Heart right ventricle (tissue), 16 donors: ENCODE results near the gene TMEM63A. TPM values are rescaled to one million over a fixed set of nuclear protein-coding genes. Genes with fewer than 3 reads are reported as not detected.
A peak's percentile ranks its signal among the peaks of the same experiment; 100 is the strongest.

Experiments
- ATAC-seq, 8 donors: fragments of 200-7000 bp; cut with Tn5 transposase; one replicate each; pipeline ENCODE4 v1.9.1; 2020; ENCODE audit warnings: mild to moderate bottlenecking in 8 of 8, moderate library complexity in 8 of 8, moderate number of reproducible peaks in 1 of 8
- DNase-seq, 2 donors: peaks; one replicate each; pipeline ENCODE4 v3.0.0-alpha.2; 2020
- H3K27ac ChIP-seq, 10 donors: fragments of 200-600 bp; sonication (generic) in 2 of 10; one replicate each; pipeline versions ENCODE4 v1.5.0 to v1.8.0; 2020 to 2022; ENCODE audit warnings: mild to moderate bottlenecking in 3 of 10
- H3K27me3 ChIP-seq, 7 donors: fragments of 200-600 bp; one replicate each; pipeline ENCODE4 v1.8.0; 2021 to 2022; ENCODE audit warnings: mild to moderate bottlenecking in 2 of 7
- H3K36me3 ChIP-seq, 9 donors: fragments of 200-600 bp; sonication (generic) in 1 of 9; one replicate each; pipeline versions ENCODE4 v1.5.0 to v1.8.0; 2020 to 2022; ENCODE audit warnings: mild to moderate bottlenecking in 2 of 9
- H3K4me1 ChIP-seq, 9 donors: fragments of 200-600 bp; sonication (generic) in 1 of 9; one replicate each; pipeline versions ENCODE4 v1.5.0 to v1.8.0; 2020 to 2022; ENCODE audit warnings: mild to moderate bottlenecking in 4 of 9
- H3K4me3 ChIP-seq, 10 donors: fragments of 200-600 bp; sonication (generic) in 2 of 10; one replicate each; pipeline versions ENCODE4 v1.5.0 to v1.8.0; 2020 to 2022; ENCODE audit warnings: mild to moderate bottlenecking in 7 of 10, moderate library complexity in 2 of 10
- H3K9me3 ChIP-seq, 11 donors: fragments of 200-600 bp in 10 of 11; sonication (generic) in 2 of 11; one replicate each; pipeline versions ENCODE4 v1.5.0 to v1.8.0; 2013 to 2022; ENCODE audit warnings: mild to moderate bottlenecking in 2 of 11, control low read depth in 1 of 11, moderate library complexity in 1 of 11
- WGBS, 2 donors: extraction: QIAGEN DNeasy Blood & Tissue Kit; methylation state at CpG; one replicate each; pipeline ENCODE4 v1.1.7; 2013; ENCODE audit warnings: inconsistent platforms in 1 of 2; 5-methylcytosine and 5-hydroxymethylcytosine counted together
- intact Hi-C, 10 donors: fragments of 100-400 bp; cut with DNase I; formaldehyde crosslinking; loops; one replicate each; pipeline versions ENCODE4 v1.11.1 to v1.14.2; 2022
- polyA plus RNA-seq, 2 donors: library from polyadenylated mRNA; stranded (reverse); fragments of 200-250 nt; gene quantifications; one replicate each; pipeline ENCODE4 v1.2.3, GENCODE V29; 2013
- total RNA-seq, 10 donors: library from RNA; stranded (reverse); fragmentation: NEBNext Ultra II Directional in 3 of 10; extraction: Animal tissue kit (Norgen Biotek cat#: 25700) in 3 of 10; gene quantifications; one replicate each; pipeline versions ENCODE4 v1.2.1 to v1.2.4, GENCODE V29; 2021 to 2023
- TF ChIP-seq, protein P1 (sequence below), 9 donors: fragments of 200-600 bp; sonication (generic) in 2 of 9; IDR thresholded peaks; one replicate each; pipeline versions ENCODE4 v1.5.0 to v1.8.0; 2021 to 2022; ENCODE audit warnings: antibody characterized with exemption in 9 of 9, mild to moderate bottlenecking in 5 of 9, moderate library complexity in 1 of 9
- donor health status: Arrhythmogenic right ventricular cardiomyopathy.
- donor health status: ischemic (EF 13 %, LVEDD 7.1; RV severe dilation, severe dysfunction).
- donor health status: healthy with polysubstance abuse.
- donor health status: DM: no; HTN: yes; CAD: no.
- donor health status: DM: no; HTN: no; CAD: no.
- donor health status: ischemic (EF 25% LVEDD 6.9; RV normal size, moderate dysfunction).
- donor health status: ischemic (EF 25% LVEDD 5.7; RV mildly dilated, moderate dysfunction).
- donor health status: healthy.
- donor health status: DM: yes; HTN: yes; CAD: no.
- donor health status: Ischemic cardiomyopathy.
- donor health status: ischemic (EF 35%, LVEDD 5.7; RV mildly dilated, moderate dysfunction).
- donor health status: nonischemic (EF 11% LVEDD 7.7; RV severe dilation, severe dysfunction).
- donor health status: DM: yes; HTN: yes; CAD: no.
- donor health status: PGD.
- donor health status: ischemic (EF 29% LVEDD 5.4; RV normal size, mild dysfunction).
- donor health status: nonischemic (EF 23%, LVEDD 6.1; RV moderate dilation, normal function).

TMEM63A gene
- total and polyA plus RNA-seq, 12 donors = 10.4 to 69.1 (median 24.7) TPM

DNA sequence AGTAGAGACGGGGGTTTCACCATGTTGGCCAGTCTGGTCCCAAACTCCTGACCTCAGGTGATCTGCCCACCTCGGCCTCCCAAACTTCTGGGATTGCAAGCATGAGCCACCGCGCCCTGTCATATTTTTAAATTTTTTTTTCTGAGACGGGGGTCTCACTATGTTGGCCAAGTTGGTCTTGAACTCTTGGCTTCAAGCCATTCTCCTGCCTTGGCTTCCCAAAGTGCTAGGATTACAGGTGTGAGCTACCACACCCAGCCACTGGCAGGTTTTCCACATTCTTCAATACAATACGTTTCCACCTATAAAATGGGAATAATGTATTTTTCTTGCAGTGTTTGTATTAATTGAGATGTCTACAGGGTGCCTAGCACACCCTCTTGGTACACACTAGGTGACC is 10.1 kb upstream of the TMEM63A start:
- DNase-seq = no peak
- no peaks in the 10 kb centered on the region for H3K9me3 ChIP-seq
- intact Hi-C loops = no loop called here
- H3K4me3 ChIP-seq = no peak overlapping the region
- no peaks in the 10 kb centered on the region for H3K27me3 ChIP-seq
- TF ChIP-seq, protein P1, sequence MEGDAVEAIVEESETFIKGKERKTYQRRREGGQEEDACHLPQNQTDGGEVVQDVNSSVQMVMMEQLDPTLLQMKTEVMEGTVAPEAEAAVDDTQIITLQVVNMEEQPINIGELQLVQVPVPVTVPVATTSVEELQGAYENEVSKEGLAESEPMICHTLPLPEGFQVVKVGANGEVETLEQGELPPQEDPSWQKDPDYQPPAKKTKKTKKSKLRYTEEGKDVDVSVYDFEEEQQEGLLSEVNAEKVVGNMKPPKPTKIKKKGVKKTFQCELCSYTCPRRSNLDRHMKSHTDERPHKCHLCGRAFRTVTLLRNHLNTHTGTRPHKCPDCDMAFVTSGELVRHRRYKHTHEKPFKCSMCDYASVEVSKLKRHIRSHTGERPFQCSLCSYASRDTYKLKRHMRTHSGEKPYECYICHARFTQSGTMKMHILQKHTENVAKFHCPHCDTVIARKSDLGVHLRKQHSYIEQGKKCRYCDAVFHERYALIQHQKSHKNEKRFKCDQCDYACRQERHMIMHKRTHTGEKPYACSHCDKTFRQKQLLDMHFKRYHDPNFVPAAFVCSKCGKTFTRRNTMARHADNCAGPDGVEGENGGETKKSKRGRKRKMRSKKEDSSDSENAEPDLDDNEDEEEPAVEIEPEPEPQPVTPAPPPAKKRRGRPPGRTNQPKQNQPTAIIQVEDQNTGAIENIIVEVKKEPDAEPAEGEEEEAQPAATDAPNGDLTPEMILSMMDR (IDR thresholded peaks at IDR 0.05) = no peak
- peaks cover 0 to 30% (median 3%) of the 10 kb centered on the region in 9 donors for H3K4me1 ChIP-seq
- 85 to 90% methylated on average over 6 of the region's 6 CpGs for WGBS, 2 donors
- H3K36me3 ChIP-seq = no peaks in the 10 kb centered on the region
- ATAC-seq = no peak
- no peak overlapping the region for H3K27ac ChIP-seq

DNA sequence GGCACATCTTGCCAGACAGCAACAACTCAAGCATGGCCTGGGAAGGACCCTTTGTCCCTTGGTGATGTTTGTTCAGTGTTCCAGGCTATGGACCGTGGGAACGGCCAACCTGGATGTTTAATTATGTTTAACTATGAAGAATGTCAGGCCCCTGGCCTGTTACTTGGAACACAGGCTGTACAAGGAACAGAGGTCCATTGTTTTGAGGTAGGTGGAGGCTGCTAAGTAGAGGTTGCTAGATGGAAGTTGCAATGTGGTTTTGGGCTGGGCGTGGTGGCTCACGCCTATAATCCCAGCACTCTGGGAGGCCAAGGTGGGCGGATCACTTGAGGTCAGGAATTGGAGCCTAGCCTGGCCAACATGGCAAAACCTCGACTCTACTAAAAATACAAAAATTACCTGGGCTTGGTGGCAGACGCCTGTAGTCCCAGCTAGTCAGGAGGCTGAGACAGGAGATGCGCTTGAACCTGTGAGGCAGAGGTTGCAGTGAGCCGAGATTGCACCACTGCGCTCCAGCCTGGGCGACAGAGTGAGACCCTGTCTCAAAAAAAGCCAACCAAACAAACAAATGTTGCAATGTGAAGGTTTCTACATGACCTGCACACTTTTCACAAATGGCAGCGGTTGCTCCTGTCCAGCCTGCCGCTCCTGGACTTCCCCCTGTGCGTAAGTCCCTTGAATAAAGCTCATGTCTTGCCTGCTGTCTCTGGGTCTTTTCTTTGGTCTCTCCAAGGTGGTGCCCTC is 9.2 kb upstream of the TMEM63A start:
- Histone ChIP-seq H3K27me3 (no peaks in the 10 kb centered on the region), H3K9me3 (no peaks in the 10 kb centered on the region), H3K27ac (peak overlapping the region in 5 of 10 donors; percentile 15 to 63 (median 46)), H3K4me3 (no peak overlapping the region), H3K4me1 (peaks cover 0 to 30% (median 3%) of the 10 kb centered on the region in 9 donors), H3K36me3 (no peaks in the 10 kb centered on the region)
- intact Hi-C loops = no loop called here
- TF ChIP-seq, protein P1 (IDR thresholded peaks at IDR 0.05) = no peak
- no peak for DNase-seq
- 92 to 93% methylated on average over 14 of the region's 14 CpGs for WGBS, 2 donors
- peak in 3 of 8 donors; percentile 12 to 57 (median 29) for ATAC-seq

DNA sequence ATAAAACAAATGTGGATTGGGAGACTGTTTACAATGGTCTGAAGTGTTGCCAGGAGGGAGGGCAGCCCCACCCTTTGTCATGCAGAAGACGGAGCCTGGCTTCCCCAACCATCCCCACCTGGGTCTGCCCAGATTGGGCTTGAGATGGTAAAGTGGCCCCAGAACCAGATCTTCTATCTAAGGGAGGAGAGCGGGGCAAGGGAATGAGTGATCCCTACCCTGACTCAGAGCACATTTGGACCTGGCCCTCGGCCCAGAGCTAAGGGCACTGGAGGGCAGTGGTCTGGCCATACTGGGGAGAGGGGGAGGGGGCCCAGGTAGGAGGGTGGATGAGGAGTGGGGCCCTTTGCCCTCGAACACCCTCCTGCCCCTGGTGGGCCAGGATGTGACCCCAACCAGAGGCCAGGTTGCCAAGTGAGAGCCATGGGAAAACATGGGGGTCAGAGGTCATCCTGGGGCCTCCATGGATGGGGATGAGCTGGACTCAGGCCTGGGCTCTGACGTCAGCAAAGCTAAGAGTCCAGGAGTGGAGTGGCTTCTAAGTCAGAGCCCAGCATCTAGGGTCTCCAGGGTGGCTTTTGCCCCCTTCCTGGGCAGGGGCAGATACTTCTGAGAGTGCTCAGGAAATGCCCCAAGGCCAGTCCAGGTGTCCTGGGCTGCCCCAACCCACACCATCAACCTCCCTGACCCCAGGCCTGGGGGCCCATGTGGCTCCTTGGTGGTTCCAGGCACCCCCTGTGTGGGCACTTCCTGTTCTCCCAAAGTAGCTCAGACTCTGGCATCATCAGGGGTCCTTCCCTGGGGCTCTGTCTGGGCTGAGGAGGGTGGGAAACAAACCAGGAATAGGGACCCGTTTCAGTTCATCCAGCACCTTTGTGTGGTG is 8.4 kb upstream of the TMEM63A start:
- H3K4me1 ChIP-seq = peaks cover 0 to 30% (median 3%) of the 10 kb centered on the region in 9 donors
- no peaks in the 10 kb centered on the region for H3K36me3 ChIP-seq
- H3K9me3 ChIP-seq = no peaks in the 10 kb centered on the region
- H3K27ac ChIP-seq = peak overlapping the region in 5 of 10 donors; percentile 15 to 63 (median 46)
- H3K4me3 ChIP-seq = no peak overlapping the region
- intact Hi-C loops = no loop called here
- peak in 5 of 8 donors; percentile 26 to 62 (median 49) for ATAC-seq
- WGBS, 2 donors = 73 to 74% methylated on average over 6 of the region's 6 CpGs
- DNase-seq = no peak
- no peaks in the 10 kb centered on the region for H3K27me3 ChIP-seq
- TF ChIP-seq, protein P1 (IDR thresholded peaks at IDR 0.05) = no peak

DNA sequence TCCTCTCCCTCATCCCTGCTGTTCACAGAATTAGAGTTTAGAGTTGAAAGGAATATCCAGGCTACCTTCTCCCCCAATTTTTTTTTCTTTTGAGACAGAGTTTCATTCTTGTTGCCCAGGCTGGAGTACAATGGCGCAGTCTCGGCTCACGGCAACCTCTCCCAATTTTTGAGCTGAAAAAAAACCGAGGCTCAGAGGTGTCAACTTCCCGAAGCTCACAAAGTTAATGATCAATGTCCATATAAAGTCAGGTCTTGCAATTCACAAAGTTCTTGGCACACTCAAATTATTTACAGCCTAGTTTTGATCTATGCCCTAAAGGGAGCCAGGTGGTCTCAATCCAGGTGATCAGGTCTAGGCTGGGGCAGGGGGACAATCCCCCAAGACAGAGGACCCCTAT is 7.6 kb upstream of the TMEM63A start:
- Histone ChIP-seq H3K27ac (peak overlapping the region in 1 of 10 donors; percentile 7), H3K9me3 (no peaks in the 10 kb centered on the region), H3K27me3 (no peaks in the 10 kb centered on the region), H3K36me3 (no peaks in the 10 kb centered on the region), H3K4me3 (no peak overlapping the region), H3K4me1 (peaks cover 0 to 30% (median 3%) of the 10 kb centered on the region in 9 donors)
- intact Hi-C loops = no loop called here
- DNase-seq (no peak), ATAC-seq (no peak)
- TF ChIP-seq, protein P1 (IDR thresholded peaks at IDR 0.05) = no peak
- WGBS, 2 donors = 92% methylated on average over 5 of the region's 5 CpGs
